ENCODE measurements around the gene ARHGAP26. TPM values are rescaled to one million over a fixed set of nuclear protein-coding genes. Genes with fewer than 3 reads are reported as not detected.

ARHGAP26 gene
- total RNA-seq, 1 donor = 7.6 TPM

DNA sequence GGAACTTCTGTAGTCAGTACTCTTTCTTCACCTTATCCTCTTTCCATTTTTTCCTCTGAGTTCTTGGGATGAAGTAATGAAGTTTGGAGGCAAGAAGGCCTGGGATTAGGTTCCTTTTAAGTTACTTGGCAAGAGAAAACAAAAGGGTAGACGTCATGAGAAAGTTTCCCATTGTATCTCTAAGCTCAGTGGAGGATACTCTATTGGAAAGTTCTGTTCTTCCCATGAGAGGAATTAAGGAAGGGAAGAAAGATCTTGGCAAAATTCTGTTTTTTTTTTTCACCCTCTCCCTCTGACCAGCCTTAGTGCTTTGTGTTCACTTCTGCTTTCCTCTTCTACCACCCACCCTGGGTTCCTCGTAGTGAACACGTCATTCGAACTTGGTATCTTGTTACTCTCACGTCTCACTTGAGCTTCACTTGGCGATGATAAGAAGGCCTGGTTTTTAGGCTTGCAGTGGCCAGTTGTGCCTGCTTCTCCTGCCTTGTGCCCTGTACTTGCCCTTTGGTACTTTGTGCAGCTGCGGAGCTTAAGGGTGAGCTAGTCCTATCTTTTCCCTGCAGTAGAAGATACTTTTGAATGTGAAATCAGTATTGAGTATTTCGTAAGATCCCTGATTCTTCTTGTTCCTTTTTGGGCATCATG is 67.0 kb downstream of the ARHGAP26 start:
- DNase-seq (ENCODE audit: insufficient read length, low spot score, missing footprints) = no peak
- Histone ChIP-seq H4K20me1 (ENCODE audit: insufficient read depth, low read length) (no peaks in the 10 kb centered on the region), H3K4me3 (ENCODE audit: insufficient read depth, low read length) (no peak overlapping the region), H3K36me3 (ENCODE audit: insufficient read depth, low read length) (no peaks in the 10 kb centered on the region), H3K4me1 (ENCODE audit: insufficient read depth, low read length) (peaks cover 13% of the 10 kb centered on the region), H3K9me3 (ENCODE audit: low read depth, low read length) (no peaks in the 10 kb centered on the region), H3K27me3 (ENCODE audit: insufficient read depth, low read length) (no peaks in the 10 kb centered on the region), H3K27ac (ENCODE audit: low read depth, low read length) (no peak overlapping the region), H2AFZ (ENCODE audit: low read length) (no peak overlapping the region), H3K4me2 (ENCODE audit: insufficient read depth, low read length) (no peak overlapping the region), H3K79me2 (ENCODE audit: insufficient read depth, low read length) (no peaks in the 10 kb centered on the region)
- TF ChIP-seq, protein P1, sequence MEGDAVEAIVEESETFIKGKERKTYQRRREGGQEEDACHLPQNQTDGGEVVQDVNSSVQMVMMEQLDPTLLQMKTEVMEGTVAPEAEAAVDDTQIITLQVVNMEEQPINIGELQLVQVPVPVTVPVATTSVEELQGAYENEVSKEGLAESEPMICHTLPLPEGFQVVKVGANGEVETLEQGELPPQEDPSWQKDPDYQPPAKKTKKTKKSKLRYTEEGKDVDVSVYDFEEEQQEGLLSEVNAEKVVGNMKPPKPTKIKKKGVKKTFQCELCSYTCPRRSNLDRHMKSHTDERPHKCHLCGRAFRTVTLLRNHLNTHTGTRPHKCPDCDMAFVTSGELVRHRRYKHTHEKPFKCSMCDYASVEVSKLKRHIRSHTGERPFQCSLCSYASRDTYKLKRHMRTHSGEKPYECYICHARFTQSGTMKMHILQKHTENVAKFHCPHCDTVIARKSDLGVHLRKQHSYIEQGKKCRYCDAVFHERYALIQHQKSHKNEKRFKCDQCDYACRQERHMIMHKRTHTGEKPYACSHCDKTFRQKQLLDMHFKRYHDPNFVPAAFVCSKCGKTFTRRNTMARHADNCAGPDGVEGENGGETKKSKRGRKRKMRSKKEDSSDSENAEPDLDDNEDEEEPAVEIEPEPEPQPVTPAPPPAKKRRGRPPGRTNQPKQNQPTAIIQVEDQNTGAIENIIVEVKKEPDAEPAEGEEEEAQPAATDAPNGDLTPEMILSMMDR (IDR thresholded peaks at IDR 0.05; ENCODE audit: extremely low read depth, low read depth, low read length) = no peak

DNA sequence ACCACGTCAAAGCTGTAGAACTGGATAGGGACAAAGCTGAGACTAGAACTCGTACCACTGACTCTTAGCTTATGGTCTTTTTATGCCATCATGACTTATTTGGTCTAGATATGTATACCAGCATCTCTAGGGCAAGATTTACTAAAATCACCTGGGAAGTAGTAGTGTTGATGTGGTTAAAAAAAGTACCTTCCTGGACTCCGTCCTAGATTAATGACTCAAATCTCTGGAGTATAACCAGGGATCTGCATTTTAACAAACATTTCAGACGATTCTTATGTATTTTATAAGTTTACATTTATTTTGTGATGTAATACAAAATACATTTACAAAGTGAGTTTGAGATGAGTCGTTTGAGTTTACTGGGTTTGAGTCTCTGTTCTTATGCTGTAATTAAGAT is 68.7 kb downstream of the ARHGAP26 start:
- Histone ChIP-seq H3K9me3 (ENCODE audit: low read depth, low read length) (no peaks in the 10 kb centered on the region), H3K27me3 (ENCODE audit: insufficient read depth, low read length) (no peaks in the 10 kb centered on the region), H3K4me1 (ENCODE audit: insufficient read depth, low read length) (peaks cover 13% of the 10 kb centered on the region), H3K36me3 (ENCODE audit: insufficient read depth, low read length) (no peaks in the 10 kb centered on the region), H3K79me2 (ENCODE audit: insufficient read depth, low read length) (no peaks in the 10 kb centered on the region), H3K27ac (ENCODE audit: low read depth, low read length) (no peak overlapping the region), H3K4me2 (ENCODE audit: insufficient read depth, low read length) (no peak overlapping the region), H3K4me3 (ENCODE audit: insufficient read depth, low read length) (no peak overlapping the region), H4K20me1 (ENCODE audit: insufficient read depth, low read length) (no peaks in the 10 kb centered on the region), H2AFZ (ENCODE audit: low read length) (no peak overlapping the region)
- TF ChIP-seq, protein P1 (IDR thresholded peaks at IDR 0.05; ENCODE audit: extremely low read depth, low read depth, low read length) = no peak
- no peak for DNase-seq (ENCODE audit: insufficient read length, low spot score, missing footprints)

DNA sequence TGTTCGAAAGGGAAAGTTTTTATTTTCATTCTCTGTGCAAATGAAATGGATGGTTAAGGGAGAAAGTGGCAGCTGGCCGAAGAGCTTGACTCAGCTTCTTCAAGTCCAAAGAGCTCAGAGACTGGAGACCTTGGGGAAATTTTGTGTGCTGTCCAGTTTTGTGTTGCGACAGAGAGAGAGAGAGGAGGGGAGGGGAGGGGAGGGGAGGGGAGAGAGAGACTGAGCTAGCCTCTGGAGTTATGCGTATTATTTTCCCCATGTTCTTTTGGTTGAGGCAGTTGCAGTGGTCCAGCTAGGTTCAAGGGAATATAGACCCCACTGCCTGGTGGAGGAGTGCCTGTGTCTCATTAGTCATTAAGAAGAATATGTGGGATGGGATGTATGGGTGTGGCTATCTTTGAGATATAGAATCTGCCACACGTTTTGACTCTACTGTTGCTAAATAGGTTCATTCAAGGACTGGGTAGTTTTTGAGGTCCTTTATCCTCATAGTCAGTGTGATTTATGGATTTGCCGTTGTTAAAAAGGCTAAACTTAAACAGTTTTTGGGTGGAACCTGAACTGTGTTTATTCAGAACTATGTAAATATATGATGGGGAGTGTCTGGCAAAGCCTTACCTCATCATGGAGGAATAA is 69.7 kb downstream of the ARHGAP26 start:
- H3K27me3 ChIP-seq (ENCODE audit: insufficient read depth, low read length) = no peaks in the 10 kb centered on the region
- TF ChIP-seq, protein P1 (IDR thresholded peaks at IDR 0.05; ENCODE audit: extremely low read depth, low read depth, low read length) = no peak
- H3K79me2 ChIP-seq (ENCODE audit: insufficient read depth, low read length) = no peaks in the 10 kb centered on the region
- H3K36me3 ChIP-seq (ENCODE audit: insufficient read depth, low read length) = no peaks in the 10 kb centered on the region
- peaks cover 13% of the 10 kb centered on the region for H3K4me1 ChIP-seq (ENCODE audit: insufficient read depth, low read length)
- H3K4me2 ChIP-seq (ENCODE audit: insufficient read depth, low read length) = peak overlapping the region; percentile 65
- no peak overlapping the region for H2AFZ ChIP-seq (ENCODE audit: low read length)
- no peak for DNase-seq (ENCODE audit: insufficient read length, low spot score, missing footprints)
- H3K4me3 ChIP-seq (ENCODE audit: insufficient read depth, low read length) = peak overlapping the region; percentile 44
- no peak overlapping the region for H3K27ac ChIP-seq (ENCODE audit: low read depth, low read length)
- H3K9me3 ChIP-seq (ENCODE audit: low read depth, low read length) = no peaks in the 10 kb centered on the region
- no peaks in the 10 kb centered on the region for H4K20me1 ChIP-seq (ENCODE audit: insufficient read depth, low read length)

DNA sequence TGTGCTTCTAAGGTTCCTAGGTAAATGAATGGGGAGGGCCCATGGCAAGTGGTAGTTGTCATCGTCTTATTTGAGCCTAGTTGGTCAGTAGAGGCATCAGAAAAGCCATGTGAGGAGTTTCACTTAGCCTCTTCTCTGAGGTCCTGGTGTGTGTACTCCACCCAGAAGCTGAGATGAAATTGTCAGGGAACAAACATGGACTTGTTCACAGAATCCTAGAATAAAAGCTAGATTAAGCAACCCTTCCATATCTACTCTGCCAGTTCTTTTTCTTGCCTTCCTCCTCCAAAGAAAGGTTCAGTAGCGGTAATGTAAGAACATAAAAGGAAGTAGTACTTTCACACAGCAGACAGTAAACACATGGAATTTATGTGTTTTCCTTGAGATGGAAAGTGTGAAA is 70.4 kb downstream of the ARHGAP26 start:
- no peaks in the 10 kb centered on the region for H3K9me3 ChIP-seq (ENCODE audit: low read depth, low read length)
- no peaks in the 10 kb centered on the region for H3K36me3 ChIP-seq (ENCODE audit: insufficient read depth, low read length)
- no peaks in the 10 kb centered on the region for H4K20me1 ChIP-seq (ENCODE audit: insufficient read depth, low read length)
- no peak overlapping the region for H3K27ac ChIP-seq (ENCODE audit: low read depth, low read length)
- no peak for DNase-seq (ENCODE audit: insufficient read length, low spot score, missing footprints)
- H3K4me2 ChIP-seq (ENCODE audit: insufficient read depth, low read length) = no peak overlapping the region
- no peak overlapping the region for H2AFZ ChIP-seq (ENCODE audit: low read length)
- TF ChIP-seq, protein P1 (IDR thresholded peaks at IDR 0.05; ENCODE audit: extremely low read depth, low read depth, low read length) = no peak
- H3K79me2 ChIP-seq (ENCODE audit: insufficient read depth, low read length) = no peaks in the 10 kb centered on the region
- H3K4me3 ChIP-seq (ENCODE audit: insufficient read depth, low read length) = no peak overlapping the region
- H3K4me1 ChIP-seq (ENCODE audit: insufficient read depth, low read length) = peaks cover 13% of the 10 kb centered on the region
- H3K27me3 ChIP-seq (ENCODE audit: insufficient read depth, low read length) = no peaks in the 10 kb centered on the region
